Skeletal muscle tissue (tissue), 4 donors: ENCODE results near the gene ANKMY1. TPM values are rescaled to one million over a fixed set of nuclear protein-coding genes. Genes with fewer than 3 reads are reported as not detected.

Source experiments
- H3K27ac ChIP-seq: one replicate; pipeline ENCODE4 v1.7.0; 2013; ENCODE audit warnings: mild to moderate bottlenecking, low read depth, low read length, inconsistent platforms
- H3K27me3 ChIP-seq, 3 donors: one replicate each; pipeline ENCODE4 v1.7.0; 2013; ENCODE audit warnings: low read length in 3 of 3; ENCODE audit not compliant: control insufficient read depth in 3 of 3, insufficient read depth in 3 of 3
- H3K36me3 ChIP-seq, 3 donors: one replicate each; pipeline ENCODE4 v1.7.0; 2013; ENCODE audit warnings: low read length in 3 of 3; ENCODE audit not compliant: control insufficient read depth in 3 of 3, insufficient read depth in 3 of 3
- H3K4me1 ChIP-seq, 3 donors: one replicate each; pipeline ENCODE4 v1.7.0; 2013; ENCODE audit warnings: low read length in 3 of 3, mild to moderate bottlenecking in 3 of 3; ENCODE audit not compliant: control insufficient read depth in 3 of 3, insufficient read depth in 3 of 3
- H3K4me3 ChIP-seq, 3 donors: one replicate each; pipeline ENCODE4 v1.7.0; 2013; ENCODE audit warnings: low read length in 3 of 3
- H3K9ac ChIP-seq, 3 donors: one replicate each; pipeline ENCODE4 v1.7.0; 2013; ENCODE audit warnings: low read length in 3 of 3, mild to moderate bottlenecking in 3 of 3, moderate library complexity in 2 of 3, low read depth in 1 of 3
- H3K9me3 ChIP-seq, 3 donors: one replicate each; pipeline ENCODE4 v1.7.0; 2013; ENCODE audit warnings: low read length in 3 of 3; ENCODE audit not compliant: control insufficient read depth in 3 of 3
- total RNA-seq: library from RNA; depleted of rRNA; stranded (reverse); fragments of >200 nt; gene quantifications from one replicate; pipeline ENCODE4 v1.2.3, GENCODE V29; 2014
- donor health status: Osteomylitis.

The ANKMY1 gene
- total RNA-seq, 1 donor from 2014 or later = 5.2 TPM

DNA sequence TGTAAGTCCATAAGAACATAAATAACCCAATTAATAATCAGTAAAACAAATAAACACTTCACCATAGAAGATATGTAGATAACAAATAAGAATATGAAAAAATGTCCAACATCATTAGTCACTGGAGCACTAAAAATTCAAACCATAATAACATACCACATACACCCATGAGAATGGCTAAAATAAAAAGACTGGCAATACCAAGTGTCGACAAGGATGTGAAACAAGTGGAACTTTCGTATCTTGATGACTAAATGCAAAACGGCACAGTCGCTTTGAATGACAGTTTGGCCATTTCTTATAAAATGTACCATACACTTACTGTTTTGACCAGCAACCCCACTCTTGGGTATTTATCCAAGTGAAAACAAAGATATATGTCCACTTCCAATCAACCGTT, 26.8 kb downstream of the ANKMY1 start:
- Histone ChIP-seq H3K36me3 (peaks cover 14 to 30% (median 18%) of the 10 kb centered on the region in 3 donors), H3K9me3 (peaks cover 0 to 8% (median 0%) of the 10 kb centered on the region in 3 donors), H3K27me3 (no peaks in the 10 kb centered on the region), H3K4me3 (no peak overlapping the region), H3K9ac (no peak overlapping the region), H3K27ac (no peak overlapping the region), H3K4me1 (no peaks in the 10 kb centered on the region)

DNA sequence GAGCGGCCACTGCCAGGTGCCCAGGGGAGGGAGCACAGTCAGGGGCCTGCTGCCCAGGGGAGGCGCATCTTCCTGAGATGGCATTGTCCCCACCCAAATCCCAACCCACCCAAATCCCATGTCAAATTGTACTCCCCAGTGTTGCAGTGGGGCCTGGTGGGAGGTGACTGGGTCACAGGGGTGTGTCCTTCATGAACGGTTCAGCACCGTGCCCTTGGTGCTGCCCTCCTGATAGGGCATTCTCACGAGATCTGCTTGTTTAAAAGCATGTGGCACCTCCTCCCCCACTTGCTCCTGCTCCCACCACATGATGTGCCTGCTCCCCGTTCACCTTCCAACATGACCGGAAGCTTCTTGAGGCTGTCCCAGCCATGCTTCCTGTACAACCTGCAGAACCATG, 27.6 kb downstream of the ANKMY1 start:
- Histone ChIP-seq H3K27me3 (no peaks in the 10 kb centered on the region), H3K9ac (no peak overlapping the region), H3K9me3 (peaks cover 0 to 8% (median 0%) of the 10 kb centered on the region in 3 donors), H3K36me3 (peaks cover 19 to 38% (median 21%) of the 10 kb centered on the region in 3 donors), H3K4me1 (no peaks in the 10 kb centered on the region), H3K27ac (no peak overlapping the region), H3K4me3 (no peak overlapping the region)

DNA sequence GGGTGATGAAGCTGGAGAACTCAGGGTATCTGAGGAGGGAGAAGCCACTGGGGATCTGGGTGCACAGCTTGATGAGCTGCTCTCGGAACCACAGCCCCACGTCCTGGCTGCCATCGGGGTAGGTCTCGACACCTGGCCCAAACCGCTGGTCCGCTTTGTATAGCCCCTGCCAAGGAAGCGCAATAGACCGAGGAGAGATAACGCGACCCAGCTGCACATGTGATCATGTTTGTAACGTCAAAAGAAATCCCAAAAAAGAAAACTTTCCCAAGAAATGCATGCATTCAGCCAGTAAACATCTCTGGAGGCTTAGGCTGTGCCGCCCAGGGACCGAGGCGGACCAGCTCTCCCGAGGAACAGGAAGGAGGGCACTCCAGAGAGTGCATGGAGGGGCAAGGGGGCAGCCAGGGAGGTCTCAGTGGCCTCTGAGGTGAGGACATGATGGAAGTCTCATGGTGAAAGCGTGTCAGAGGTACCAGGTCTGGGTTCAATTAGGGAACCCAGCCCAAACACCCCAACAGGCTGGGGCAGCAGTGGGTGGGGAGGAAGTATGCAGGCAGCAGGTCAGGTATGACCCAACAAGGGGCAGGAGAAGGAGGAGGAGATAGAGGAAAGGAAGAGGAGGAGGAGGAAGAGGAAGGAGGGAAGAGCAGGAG, 28.3 kb downstream of the ANKMY1 start:
- H3K36me3 ChIP-seq = peaks cover 22 to 44% (median 24%) of the 10 kb centered on the region in 3 donors
- no peak overlapping the region for H3K9ac ChIP-seq

DNA sequence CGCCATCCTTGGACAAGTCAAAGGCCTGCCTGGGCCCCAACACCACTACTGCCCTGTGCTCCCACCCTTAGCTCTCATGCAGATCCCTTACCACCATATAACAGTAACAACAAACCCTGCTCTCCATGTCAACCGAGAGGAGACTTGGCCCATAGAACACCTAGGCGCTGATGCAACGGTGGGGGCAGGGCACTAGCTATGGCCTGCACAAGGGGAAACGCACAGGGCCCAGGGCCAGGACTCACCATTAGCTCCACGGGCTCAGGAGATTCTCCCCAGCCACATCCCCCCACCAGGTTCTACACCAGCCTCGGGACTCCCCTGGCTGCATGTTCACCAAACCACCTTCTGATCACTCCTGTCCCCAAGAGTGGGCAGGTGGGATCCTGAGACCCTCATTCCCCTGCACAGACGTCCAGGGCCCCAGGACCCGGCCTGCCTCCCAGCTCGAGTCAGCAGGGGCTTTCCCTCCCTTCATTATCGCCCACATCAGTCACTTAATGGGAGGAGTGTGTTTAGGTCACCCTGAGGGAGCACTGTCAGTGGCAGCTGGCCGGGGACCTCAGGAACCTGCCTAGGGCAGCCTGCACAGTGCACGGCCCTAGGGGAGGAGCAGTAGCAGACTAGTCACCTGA, 29.3 kb downstream of the ANKMY1 start:
- Histone ChIP-seq H3K36me3 (peaks cover 29 to 47% (median 32%) of the 10 kb centered on the region in 3 donors), H3K4me1 (no peaks in the 10 kb centered on the region), H3K4me3 (no peak overlapping the region), H3K9ac (no peak overlapping the region), H3K27me3 (no peaks in the 10 kb centered on the region), H3K9me3 (peaks cover 0 to 8% (median 0%) of the 10 kb centered on the region in 3 donors), H3K27ac (no peak overlapping the region)

More for the DNA sequence above, 28.3 kb downstream of the ANKMY1 start:
- Histone ChIP-seq H3K27me3 (no peaks in the 10 kb centered on the region), H3K4me1 (no peaks in the 10 kb centered on the region), H3K4me3 (no peak overlapping the region), H3K27ac (no peak overlapping the region), H3K9me3 (peaks cover 0 to 8% (median 0%) of the 10 kb centered on the region in 3 donors)

DNA sequence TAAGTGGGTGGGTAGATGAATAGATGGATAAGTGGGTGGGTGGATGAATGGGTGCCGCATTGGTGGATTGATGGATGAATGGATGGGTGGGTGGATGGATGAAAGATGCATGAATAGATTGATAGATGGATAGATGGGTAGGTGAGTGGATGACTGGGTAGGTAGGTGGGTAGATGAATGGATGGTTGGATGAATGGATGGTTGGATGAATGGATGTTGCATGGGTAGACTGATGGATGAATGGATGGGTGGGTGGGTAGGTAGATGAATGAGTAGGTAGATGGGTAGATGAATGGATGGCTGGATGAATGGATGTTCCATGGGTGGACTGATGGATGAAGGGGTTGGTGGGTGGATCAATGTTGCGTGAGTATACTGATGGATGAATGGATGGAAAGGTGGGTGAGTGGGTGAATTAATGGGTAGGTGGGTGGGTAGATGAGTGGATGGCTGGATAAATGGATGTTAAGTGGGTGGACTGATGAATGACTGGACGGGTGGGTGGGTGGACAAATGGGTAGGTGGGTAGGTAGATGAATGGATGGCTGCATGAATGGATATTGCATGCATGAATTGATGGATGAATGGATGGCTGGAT, 30.5 kb downstream of the ANKMY1 start:
- Histone ChIP-seq H3K36me3 (peaks cover 38 to 56% (median 40%) of the 10 kb centered on the region in 3 donors), H3K9me3 (peaks cover 0 to 4% (median 0%) of the 10 kb centered on the region in 3 donors)

DNA sequence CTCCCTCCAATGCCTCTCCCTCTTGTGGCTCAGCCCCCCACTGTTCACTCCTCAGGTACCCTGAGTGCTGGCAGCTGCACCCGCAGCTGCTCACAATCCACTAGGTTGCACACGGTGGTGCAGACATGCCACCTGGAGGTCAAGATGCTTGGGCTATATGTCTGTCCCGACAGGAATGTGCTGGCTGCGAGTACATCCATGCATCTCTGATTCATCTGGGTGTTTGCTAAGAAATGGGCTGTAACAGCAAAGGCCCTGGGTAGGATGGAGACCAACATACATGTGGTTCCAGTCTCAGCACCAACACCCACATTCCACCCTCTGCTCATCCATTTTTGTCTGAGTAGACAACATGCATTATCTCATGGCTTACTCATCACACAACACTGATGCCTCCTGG, 31.3 kb downstream of the ANKMY1 start:
- Histone ChIP-seq H3K4me1 (no peaks in the 10 kb centered on the region), H3K9me3 (no peaks in the 10 kb centered on the region), H3K9ac (no peak overlapping the region), H3K36me3 (peaks cover 38 to 53% (median 39%) of the 10 kb centered on the region in 3 donors), H3K27ac (no peak overlapping the region), H3K27me3 (no peaks in the 10 kb centered on the region), H3K4me3 (no peak overlapping the region)

More for the DNA sequence above, 30.5 kb downstream of the ANKMY1 start:
- Histone ChIP-seq H3K27ac (no peak overlapping the region), H3K4me1 (no peaks in the 10 kb centered on the region), H3K27me3 (no peaks in the 10 kb centered on the region), H3K9ac (no peak overlapping the region), H3K4me3 (no peak overlapping the region)

DNA sequence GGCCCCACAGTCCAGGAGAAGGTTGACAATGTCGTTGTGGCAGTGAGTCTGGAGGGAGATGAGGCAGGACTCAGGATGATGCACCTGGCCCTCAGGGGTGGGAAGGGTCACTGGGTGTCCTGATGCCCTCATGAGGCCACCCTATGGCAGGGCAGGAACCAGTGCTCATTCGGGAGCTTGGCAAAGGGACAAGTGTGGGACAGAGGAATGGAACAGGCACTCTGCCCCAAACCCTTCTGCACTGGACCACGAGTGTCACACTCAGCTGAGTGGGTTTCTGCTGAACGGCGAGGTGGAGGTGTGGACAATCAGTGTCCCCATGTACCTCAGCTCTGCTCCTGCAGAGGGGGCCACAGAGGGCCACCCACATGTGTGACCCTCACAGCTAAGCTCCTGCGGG, 32.0 kb downstream of the ANKMY1 start:
- no peak overlapping the region for H3K4me3 ChIP-seq
- peaks cover 36 to 53% (median 39%) of the 10 kb centered on the region in 3 donors for H3K36me3 ChIP-seq
- no peaks in the 10 kb centered on the region for H3K9me3 ChIP-seq

DNA sequence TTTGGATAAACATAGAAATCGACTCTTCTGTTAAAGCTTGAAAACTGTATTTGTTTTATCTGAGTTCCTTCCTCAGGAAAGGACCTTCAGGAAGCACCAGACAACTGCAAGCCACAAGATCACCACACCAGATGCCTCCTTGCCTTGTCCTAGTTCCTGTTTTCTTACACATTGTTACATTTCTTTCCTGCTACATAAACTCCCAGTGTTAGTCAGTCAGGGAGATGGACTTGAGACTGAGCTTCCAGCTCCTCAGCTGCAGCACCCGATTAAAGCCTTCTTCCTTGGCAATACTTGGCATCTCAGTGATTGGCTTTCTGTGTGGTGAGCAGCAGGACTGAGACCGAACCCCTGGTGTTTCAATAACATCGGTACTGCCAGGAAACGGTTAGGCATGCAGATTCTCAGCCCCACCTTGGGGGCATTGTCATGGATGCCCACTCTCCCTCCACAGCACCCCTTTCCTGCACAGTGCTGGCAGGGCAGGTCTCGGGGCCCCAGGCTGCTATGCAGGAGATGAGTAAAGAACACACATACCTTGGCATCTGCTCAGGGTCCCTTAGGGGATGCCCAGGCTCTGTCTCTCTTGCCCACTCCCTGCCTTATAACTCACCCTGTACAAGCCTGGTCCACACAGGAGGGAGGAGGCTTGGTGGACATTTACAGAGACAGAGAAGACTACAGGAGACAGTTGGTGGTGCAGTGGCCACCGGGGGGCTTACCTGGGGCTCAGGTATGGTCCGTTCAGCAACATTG, 32.6 kb downstream of the ANKMY1 start:
- Histone ChIP-seq H3K9ac (no peak overlapping the region), H3K27me3 (peaks cover 3 to 8% (median 7%) of the 10 kb centered on the region in 3 donors), H3K27ac (no peak overlapping the region), H3K36me3 (peaks cover 36 to 50% (median 39%) of the 10 kb centered on the region in 3 donors), H3K9me3 (no peaks in the 10 kb centered on the region), H3K4me3 (no peak overlapping the region), H3K4me1 (peaks cover 0 to 5% (median 4%) of the 10 kb centered on the region in 3 donors)

More for the DNA sequence above, 32.0 kb downstream of the ANKMY1 start:
- H3K27me3 ChIP-seq = peaks cover 0 to 1% (median under 1%) of the 10 kb centered on the region in 3 donors
- H3K27ac ChIP-seq = no peak overlapping the region
- no peak overlapping the region for H3K9ac ChIP-seq
- no peaks in the 10 kb centered on the region for H3K4me1 ChIP-seq

DNA sequence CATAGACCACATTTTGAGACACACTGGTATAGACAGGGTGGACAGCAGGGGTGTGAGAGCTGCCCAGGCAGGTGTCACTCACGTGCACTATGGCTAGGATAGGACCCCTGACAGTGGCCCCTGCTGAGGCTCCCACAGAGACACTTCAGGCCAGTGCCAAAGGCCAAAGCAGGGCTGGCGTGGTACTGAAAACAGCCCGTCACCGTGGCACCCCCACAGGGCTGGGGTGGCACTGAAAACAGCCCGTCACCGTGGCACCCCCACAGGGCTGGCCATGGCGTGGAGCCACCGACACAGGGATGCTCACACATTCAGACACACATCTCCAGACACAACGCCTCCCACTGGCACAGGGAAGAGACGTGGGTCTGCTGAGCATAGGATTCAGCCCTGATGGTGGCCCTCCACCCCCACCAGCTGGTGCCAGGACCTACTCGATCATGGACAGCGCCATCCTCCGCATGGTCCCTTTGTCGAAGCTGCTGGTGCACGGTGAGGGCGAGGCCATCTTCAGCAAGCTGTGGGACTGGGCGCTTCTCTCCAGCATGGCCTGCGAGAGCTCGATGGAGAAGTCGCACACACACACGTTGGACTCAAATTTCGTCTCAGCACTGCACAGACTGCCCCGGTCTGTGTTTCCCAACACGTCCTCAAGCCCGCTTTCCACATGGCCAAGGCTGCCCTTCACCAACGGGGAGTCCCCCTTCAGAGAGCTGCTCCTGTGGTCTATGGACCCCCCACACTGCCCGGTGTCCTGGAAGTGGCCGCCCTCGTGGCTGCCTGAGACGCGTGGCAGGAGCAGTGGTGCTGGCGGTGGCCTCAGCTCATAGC, 34.1 kb downstream of the ANKMY1 start:
- no peaks in the 10 kb centered on the region for H3K9me3 ChIP-seq
- peaks cover 27 to 43% (median 32%) of the 10 kb centered on the region in 3 donors for H3K36me3 ChIP-seq
- peaks cover 0 to 5% (median 4%) of the 10 kb centered on the region in 3 donors for H3K4me1 ChIP-seq
- H3K27ac ChIP-seq = no peak overlapping the region
- H3K4me3 ChIP-seq = no peak overlapping the region
- peaks cover 3 to 16% (median 8%) of the 10 kb centered on the region in 3 donors for H3K27me3 ChIP-seq
- no peak overlapping the region for H3K9ac ChIP-seq
